Activated T-helper 1 cell treated with anti-CD3 and anti-CD28 coated beads, Interleukin-2, amount 50 U/mL, for 16 hours (primary cell): Measurements from ENCODE around the gene EMC10.
A peak's percentile ranks its signal among the peaks of the same experiment; 100 is the strongest.

Source experiments
- DNase-seq, 2 donors: peaks; one replicate each; pipeline ENCODE4 v3.0.0-alpha.2; 2020; ENCODE audit warnings: low read depth in 1 of 2, low spot score in 1 of 2

The EMC10 gene

DNA sequence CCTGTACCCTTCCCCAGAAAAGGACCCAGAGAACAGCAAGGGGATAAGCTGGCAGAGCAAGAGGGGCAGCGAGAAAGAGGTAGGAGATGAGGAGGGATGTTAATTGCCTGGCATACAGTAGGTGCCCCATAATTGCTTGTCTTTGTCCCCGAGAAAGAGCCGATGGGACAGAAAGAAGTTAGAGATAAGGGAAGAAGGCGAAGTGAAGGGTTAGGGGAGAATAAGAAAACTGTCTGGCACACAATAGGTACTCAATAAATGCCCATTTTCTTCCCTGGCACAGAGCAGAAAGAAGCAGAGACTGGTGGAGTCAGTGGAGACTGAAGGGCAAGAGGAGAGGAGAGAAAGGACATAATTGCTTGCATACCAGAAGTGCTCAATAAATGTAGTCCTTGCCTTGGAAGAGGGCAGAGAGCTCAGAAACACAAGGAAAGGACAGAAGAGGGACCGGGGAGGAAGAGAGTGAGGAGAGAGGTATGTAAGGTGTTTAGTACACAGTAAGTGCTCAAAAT lies 18.8 kb downstream of the EMC10 start:
- DNase-seq = no peak

DNA sequence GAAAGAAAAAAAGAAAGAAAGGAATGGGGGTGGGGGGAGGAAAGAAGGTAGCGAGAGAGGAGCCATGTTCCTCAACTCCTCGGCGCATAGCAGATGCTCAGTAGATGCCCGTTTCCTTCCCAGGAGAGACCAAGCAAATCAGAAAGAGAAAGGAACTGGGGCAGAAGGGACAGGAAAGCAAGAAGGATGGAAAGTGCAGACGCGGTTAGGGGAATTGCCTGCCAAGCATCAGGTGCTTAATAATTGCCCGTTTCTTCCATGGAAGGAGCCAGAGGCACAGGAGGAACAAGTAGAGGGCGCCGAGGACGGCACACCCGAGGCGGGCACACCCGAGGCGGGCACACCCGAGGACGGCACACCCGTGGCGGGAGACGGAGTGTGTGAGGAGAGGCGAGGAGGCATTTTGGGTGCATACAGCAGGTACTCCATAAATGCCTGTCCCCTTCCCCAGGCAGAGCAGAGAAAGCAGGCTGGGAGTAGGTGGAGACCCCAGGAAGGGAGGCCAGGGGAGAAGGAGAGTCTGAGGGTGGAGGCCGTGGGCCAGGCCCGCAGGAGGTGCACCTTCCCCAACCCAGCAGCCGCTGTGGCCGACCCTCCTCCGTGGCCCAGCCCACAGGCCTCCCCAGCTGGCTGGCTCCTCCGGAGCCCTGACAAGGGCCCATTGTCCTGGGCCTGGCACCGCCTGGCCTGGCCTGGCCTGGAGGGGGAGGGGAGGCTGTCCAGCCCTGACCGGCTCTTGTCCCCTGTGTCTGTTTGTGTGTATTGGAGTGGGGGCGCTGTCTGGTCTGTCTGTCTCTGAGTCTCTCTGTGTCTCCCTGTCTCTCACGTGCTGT lies 20.1 kb downstream of the EMC10 start:
- no peak for DNase-seq

DNA sequence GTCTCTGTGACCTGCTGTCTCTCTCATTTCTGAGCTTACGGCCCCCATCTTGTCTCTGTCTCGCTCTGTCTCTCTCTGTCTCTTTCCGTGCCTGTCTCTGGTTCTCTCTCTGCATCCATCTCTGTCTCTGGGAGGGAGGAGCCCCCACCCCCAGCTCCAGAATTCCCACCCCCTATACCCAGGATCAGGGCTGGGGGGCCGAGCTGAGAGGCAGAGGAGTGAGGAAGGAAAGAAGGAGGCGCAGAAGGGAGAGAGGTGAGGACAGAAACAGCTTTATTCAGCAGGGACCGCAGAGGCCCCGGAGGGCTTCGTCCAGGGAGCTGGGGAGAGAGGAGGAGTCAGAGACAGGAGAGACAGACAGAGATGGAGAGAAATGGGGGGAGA lies 20.7 kb downstream of the EMC10 start:
- no peak for DNase-seq

GRCh38 chr19:50498219-50499056 lies 22.1 kb downstream of the EMC10 start:
- no peak for DNase-seq

DNA sequence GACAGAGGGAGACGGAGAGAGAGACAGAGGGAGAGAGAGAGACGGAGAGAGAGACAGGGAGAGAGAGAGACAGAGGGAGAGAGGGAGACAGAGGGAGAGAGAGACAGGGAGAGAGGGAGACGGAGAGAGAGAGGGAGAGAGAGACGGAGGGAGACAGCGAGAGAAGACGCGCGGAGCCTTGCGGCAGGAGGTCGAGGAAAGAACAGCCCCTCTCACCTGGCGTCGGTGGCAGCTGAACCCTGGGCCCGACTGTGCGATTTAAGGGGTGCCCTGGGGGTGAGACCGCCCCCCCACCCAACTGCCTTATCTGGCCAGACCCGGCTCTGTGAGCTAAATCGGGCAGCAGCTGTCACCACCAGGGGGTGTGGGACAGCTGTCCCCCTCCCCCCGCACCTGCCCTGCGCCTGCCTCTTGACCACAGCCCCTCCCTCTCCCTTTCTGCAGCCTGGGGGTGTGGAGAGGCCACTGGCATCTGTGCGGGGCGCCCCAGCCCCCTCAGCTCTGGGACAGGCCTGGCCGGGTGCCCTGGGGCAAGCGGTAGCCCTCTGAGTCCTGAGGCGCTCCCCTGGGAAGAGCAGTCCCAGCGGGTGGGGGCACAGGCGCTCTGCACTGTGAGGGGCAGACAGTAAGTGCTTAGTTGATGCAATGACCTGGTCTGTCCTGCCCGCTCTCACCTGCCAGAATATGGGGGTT lies 23.9 kb downstream of the EMC10 start:
- no peak for DNase-seq

GRCh38 chr19:50500753-50501151 lies 24.4 kb downstream of the EMC10 start:
- no peak for DNase-seq

DNA sequence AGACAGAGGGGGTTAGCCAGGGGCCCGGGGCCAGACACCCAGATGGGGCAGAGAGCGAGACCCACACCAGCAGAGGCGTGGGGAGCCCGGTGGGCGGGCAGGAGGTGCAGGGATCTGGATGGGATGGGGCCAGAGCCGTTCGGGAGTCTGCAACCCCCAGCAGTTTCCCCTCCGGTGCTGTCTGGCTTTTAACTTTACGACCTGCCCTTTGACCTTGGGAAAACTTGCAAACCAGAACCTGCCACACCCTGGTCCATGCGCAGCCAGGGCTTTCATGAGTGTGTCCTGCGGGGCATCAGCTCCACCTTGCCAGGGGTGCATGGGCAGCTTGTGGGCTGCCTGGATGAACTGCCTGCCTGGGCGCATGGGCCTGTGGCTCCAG lies 24.9 kb downstream of the EMC10 start:
- no peak for DNase-seq

DNA sequence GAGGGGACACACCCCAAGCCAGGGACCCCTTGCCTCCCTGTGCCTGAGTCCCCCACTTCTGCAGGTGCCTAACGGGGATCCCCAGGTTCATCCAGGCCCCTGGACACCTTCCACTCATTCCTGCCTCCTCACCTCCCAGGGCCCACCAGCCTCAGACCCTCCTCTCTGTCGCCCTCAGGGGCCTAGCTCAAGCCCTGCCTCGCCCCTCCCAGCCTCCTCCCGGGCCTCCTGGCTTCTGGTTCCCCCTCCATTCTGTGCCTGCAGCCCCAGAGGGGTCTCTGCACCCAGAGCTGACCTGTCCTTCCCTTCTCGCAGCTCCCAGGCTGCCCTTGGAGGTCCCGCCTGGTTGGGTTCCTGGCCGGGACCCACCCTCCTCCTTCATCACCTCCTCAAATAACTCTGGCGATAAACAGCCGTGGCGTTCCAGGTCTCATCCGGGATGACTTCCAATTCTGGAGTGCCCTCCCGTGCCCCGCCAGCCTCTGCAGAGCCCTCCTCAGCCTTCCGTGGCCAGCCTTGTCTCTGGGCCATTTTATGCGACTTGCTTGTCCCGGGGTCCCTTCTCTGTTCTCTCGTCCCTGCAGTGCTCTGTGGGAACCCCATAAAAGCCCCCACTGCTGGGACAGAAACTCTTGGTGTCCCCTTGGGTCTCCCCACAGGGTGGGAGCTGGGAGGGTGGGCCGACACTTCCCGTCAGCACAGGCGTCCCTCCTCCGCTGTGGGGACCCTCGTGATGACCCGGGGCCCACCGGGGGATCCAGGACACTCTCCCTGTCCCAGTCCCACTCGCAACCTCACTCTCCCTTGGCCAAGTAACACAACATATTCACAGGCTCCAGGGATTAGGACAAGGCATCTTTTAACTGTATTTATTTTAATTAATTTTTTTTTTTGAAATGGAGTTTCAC lies 25.5 kb downstream of the EMC10 start:
- DNase-seq = no peak

GRCh38 chr19:50505856-50506611 lies 29.7 kb downstream of the EMC10 start:
- no peak for DNase-seq

DNA sequence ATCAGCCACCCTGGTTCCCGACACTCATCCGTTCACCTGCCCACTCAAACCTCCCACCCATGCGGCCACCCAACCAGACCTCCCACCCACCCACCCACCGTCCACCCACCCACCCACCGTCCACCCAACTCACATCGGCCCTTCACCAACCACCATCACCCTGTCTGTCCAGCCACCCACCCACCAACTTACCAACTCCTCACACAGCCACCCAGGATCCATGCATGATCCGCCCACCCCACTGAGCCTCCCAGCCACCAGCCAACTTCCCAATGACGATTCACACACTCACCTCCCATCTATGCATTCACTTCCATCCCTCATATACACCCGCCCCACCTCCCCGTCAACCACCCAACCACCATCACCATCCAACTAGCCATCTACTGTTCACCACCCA lies 30.4 kb downstream of the EMC10 start:
- DNase-seq = no peak

DNA sequence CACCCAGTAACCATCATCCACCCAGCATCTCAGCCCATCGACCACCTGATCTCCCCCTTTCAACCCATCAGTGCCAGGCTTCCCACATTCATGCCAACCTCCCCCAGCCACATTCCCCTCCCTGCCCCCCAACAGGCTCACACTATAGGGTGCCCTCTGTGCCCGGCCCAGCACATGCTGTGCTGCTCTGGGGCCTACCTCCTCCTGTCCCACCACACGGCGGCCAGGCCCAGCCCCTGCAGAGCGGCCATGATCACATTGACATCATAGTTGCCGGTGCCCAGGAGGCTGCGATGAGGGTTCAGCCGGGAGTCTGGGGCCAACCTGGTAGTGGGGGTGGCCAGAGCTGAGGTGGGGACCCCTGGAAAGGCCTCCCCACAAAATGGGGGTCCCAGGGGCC lies 31.1 kb downstream of the EMC10 start:
- DNase-seq = no peak

DNA sequence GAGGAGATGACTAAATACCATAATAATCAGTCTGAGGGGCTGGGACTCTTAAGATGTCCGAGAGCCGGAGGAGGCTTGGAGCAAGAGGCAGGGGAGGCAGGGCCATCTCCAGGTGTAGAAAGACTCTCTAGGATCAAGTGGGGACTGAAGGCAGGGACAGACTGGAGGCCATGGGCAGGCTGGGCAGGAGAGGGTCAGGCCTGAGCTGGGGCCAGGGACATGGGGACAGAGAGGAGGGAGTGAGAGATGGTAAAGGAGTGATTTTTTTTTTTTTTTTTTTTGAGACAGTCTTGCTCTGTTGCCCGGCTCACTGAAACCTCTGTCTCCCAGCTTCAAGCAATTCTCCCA lies 32.5 kb downstream of the EMC10 start:
- DNase-seq = no peak

DNA sequence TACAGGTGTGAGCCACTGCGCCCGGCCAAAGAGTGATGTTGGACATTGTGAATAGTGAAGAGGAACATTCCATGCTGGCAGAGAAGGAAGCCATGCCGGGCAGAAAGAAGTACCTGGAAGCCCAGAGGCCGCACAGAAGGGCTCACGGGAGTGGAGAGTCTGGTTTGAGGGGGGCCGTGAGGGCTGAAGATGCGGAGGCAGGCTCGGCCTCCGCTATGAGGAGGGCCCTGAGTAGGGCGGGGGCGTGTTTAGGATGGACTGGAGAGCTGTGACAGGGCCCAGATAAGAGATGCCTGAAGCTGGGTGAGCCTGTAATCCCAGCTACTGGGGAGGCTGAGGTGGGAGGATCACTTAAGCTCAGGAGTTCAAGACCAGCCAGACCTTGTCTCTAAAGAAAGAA lies 33.1 kb downstream of the EMC10 start:
- no peak for DNase-seq

DNA sequence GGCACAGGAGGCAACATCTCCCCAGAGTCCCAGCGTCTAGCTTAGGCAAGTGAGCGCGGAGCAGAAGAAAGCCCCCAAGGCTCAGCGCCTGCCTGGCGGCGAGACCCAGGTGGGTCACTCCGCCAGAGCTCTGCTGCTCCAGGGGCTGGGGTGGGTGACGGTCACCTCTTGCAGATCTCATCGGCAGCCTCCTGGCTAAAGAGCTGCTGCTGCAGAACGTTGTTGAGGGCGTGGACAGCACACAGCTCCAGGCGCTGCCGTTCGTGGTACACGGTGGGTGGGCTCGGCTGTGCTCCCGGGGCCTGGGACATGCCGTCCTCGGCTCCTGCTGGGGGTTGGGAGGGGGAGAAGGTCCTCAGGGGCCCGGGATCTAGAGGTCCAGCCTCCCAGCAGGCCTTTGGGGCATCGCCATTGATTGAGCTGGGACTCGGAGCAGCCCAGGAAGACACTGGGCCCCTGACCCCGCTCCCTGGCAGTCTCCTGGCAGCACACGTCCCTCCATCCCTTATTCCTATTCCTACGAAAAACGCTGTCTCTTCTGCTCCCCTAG lies 33.9 kb downstream of the EMC10 start:
- DNase-seq = no peak

DNA sequence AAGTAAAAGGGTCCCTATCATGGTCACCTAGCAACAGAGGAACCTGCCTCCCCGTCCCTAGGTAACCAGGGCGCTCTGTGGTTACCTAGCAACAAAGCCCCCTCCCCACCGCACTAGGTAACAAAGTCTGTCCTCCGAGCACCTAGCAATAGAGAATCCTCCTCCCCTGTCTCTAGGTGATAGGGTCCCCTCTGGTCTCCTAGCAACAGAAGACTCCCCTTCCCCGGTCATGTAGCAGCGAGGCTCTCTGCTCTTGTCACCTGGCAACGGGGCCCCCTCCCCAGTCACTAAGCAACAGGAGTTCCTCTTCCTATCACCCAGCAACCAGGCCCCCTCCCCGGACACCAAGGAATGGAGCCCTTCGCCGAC lies 34.4 kb downstream of the EMC10 start:
- no peak for DNase-seq

DNA sequence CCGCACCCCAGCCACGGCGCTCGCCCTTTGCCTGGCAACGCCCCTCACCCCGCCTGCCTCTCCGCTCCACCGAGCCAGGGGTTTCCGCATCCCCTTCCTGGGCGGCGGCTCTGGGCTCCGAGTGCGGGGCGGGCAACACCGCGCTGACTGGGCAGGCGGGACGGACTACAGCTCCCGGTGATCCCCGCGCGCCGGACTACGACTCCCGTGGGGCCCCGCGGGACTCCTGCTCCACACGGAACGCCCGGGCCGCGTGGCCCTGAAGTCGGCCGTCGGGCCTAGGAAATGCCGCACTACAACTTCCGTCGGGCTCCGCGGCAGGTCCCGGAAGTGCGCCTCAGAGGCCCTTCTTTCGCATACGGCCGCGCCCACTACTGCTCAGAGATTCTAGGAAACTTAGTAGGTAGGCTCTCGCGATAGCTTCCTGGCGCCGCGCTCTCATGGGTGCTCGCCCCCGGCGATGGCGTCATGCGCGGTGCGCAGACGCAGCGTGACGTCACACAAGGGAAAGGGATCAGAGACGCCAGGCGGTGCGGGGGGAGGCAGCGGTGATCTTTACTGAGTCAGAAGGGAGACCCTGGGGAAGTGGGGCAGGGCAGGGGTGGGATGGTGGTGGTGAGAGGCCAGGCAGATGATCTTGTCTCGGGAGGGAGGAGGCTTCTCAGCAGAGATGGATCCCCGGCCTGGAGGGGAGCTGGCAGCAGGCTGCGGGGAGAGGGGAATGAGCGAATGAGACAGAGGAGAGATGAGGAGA lies 34.9 kb downstream of the EMC10 start, which contains the start of gene JOSD2:
TSS of gene JOSD2 (minus strand) at position 123 of the 754 bp plus-strand sequence. CDS start 760 bp downstream, outside the sequence.
- peak; percentile 93 to 95 for DNase-seq

GRCh38 chr19:50512112-50512998 lies 36.0 kb downstream of the EMC10 start:
- DNase-seq = no peak
